Measurements from ENCODE around the gene DMD.

The DMD gene

DNA sequence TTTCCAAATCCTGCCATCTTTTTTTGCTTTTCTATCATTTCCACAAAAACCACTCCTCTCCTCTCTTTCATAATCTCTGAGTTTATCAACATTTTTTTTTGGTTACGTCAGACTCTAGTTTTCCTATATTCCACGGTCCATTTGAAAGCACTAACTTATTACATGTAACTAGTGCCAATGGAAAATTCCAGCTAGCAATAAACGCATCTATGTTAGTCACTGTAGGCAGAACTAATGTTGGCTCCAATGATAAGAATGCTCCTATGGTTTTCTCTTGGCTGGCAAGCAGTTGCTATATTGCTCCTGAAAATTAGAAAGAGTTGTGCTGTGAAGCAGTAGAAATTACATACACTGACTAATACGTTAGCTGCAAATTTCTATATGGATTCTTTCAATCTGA lies 1504.9 kb downstream of the DMD start:
- TF ChIP-seq, protein P1, sequence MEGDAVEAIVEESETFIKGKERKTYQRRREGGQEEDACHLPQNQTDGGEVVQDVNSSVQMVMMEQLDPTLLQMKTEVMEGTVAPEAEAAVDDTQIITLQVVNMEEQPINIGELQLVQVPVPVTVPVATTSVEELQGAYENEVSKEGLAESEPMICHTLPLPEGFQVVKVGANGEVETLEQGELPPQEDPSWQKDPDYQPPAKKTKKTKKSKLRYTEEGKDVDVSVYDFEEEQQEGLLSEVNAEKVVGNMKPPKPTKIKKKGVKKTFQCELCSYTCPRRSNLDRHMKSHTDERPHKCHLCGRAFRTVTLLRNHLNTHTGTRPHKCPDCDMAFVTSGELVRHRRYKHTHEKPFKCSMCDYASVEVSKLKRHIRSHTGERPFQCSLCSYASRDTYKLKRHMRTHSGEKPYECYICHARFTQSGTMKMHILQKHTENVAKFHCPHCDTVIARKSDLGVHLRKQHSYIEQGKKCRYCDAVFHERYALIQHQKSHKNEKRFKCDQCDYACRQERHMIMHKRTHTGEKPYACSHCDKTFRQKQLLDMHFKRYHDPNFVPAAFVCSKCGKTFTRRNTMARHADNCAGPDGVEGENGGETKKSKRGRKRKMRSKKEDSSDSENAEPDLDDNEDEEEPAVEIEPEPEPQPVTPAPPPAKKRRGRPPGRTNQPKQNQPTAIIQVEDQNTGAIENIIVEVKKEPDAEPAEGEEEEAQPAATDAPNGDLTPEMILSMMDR (IDR thresholded peaks at IDR 0.05; ENCODE audit: low read depth, low read length, missing control alignments): no peak
- no peak for DNase-seq (ENCODE audit: low read depth)
- H3K4me3 ChIP-seq (ENCODE audit: low read depth, low read length): no peak overlapping the region

DNA sequence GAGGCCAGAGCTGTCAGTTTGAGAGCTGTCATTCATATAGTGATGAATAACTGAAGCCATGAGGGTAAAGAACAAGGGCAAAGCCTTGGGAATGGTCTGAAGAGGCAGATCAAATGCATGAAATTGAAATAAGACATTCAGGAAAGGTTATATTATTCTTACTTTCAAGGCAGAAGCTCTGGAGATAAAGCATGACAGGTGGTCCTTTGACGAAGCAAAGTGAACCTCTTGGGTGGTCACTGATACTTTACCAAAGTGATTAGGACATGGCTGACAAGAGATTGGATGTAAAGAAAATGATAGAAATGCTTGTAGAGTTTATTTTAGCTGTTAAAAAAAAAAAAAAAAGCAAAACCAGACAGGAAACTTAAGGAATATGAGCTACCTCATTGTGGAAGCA lies 1505.5 kb downstream of the DMD start:
- H3K4me3 ChIP-seq (ENCODE audit: low read depth, low read length): no peak overlapping the region
- no peak for DNase-seq (ENCODE audit: low read depth)
- TF ChIP-seq, protein P1 (IDR thresholded peaks at IDR 0.05; ENCODE audit: low read depth, low read length, missing control alignments): no peak

DNA sequence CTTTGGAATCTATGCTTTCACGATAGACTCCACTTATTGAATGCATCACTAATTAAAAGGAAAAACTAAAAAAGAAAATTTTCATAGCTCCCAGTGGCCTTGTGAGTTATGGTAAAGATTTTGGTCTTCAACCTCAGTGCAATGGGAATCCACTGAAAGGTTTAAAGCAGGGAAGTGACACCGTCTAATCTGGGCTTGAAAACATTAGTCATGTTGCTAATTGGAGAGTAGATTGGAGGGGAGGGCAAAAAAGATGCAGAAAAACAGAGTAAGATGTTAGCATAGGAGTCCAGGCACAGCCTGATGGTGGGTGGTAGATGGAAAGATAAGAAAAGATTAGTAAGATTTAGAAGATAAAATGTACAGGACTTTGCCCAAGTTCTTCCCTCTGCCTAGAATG lies 1506.4 kb downstream of the DMD start:
- DNase-seq (ENCODE audit: low read depth): no peak
- TF ChIP-seq, protein P1 (IDR thresholded peaks at IDR 0.05; ENCODE audit: low read depth, low read length, missing control alignments): no peak
- H3K4me3 ChIP-seq (ENCODE audit: low read depth, low read length): no peak overlapping the region

DNA sequence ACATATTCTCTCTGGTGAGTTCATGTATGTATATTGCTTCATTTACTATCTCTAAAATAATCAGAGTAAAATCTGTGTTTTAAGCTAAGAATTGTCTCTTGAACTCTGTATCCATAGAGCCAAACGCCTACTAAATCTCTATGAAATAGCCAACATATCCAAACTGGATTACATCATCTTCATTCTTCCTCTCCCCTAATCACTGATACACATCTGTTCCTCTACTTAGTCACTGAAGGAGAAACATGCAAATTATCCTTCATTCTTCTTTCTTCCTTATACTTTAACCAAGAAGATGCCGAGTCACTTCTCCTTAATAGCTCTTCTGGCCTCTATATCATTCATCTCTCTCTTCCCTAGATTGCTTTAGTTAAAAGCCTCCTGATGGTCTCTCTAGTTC lies 1509.1 kb downstream of the DMD start:
- DNase-seq (ENCODE audit: low read depth): no peak
- TF ChIP-seq, protein P1 (IDR thresholded peaks at IDR 0.05; ENCODE audit: low read depth, low read length, missing control alignments): no peak
- no peak overlapping the region for H3K4me3 ChIP-seq (ENCODE audit: low read depth, low read length)

DNA sequence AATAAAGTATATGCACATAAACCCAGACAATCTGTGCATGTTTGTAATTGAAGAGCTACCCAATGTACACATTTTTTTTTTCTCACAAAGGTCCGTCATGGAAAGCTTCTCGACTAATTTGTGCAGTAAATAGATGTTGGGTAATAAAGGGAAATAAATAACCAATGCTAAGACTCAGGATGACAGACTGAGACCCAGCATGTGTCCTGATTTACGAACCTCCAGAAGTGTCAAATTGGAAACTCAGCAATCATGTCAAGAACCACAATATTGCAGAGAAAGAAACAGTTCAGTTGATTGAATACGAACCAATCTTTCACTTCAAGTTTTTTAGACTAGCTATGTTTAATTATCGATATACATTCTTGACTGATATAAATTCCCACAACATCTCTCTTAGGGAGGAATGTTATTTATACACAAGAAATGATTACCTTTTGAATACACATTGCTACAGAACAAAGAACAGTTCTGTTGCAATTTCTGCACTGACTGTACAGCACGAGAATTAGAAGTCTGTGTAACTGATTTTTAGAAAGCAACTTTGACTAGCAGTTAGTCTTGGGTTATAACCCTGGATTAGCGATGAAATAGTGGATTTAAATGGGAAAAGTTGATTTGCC lies 1513.9 kb downstream of the DMD start:
- H3K4me3 ChIP-seq (ENCODE audit: low read depth, low read length): no peak overlapping the region
- no peak for DNase-seq (ENCODE audit: low read depth)
- TF ChIP-seq, protein P1 (IDR thresholded peaks at IDR 0.05; ENCODE audit: low read depth, low read length, missing control alignments): no peak

DNA sequence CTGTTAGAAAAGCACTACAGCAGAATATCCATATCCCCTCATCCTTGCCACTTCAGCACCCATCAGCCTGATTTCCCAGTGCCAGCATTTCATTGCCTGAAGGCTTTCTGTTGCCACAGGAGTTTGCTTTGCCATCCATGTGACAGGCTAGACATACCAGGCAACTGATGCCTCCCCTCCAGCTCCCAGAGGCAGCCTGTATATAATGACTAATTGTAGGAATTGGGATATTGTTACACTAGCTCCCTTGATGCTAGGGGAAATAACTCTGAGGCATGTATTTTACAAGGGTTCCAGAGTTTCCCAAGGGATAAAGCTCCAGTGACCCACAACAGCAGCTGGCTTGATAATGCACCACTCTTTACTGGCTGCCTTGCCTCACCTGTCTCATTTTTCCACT lies 1531.5 kb downstream of the DMD start:
- TF ChIP-seq, protein P1 (IDR thresholded peaks at IDR 0.05; ENCODE audit: low read depth, low read length, missing control alignments): no peak
- no peak overlapping the region for H3K4me3 ChIP-seq (ENCODE audit: low read depth, low read length)
- no peak for DNase-seq (ENCODE audit: low read depth)

DNA sequence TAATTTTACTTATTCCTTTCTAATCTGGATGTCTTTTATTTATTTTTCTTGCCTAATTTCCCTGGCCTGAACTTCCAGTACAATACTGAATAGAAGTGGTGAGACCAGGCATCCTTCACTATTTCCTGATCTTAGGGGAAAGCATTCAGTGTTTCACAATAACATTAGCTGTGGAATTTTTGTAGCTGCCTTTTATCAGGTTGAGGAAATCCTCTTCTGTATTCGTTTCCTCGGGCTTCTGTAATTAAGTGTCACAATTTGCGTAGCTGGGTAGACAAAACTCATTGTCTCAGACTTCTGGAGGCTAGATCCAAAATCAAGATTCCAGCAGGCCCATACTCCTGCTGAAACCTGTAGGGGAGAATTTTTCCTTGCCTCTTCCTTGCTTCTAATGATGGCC lies 1541.1 kb downstream of the DMD start:
- H3K4me3 ChIP-seq (ENCODE audit: low read depth, low read length): no peak overlapping the region
- TF ChIP-seq, protein P1 (IDR thresholded peaks at IDR 0.05; ENCODE audit: low read depth, low read length, missing control alignments): no peak
- DNase-seq (ENCODE audit: low read depth): no peak

Measured in GM12864 (cell line).